NB4 (cell line): ENCODE measurements around the gene HPCAL1.

ENCODE experiments used
- CTCF ChIP-seq: IDR thresholded peaks from one replicate; pipeline ENCODE4 v1.5.1; 2012; ENCODE audit warnings: low read depth, low read length
- POLR2A ChIP-seq: IDR thresholded peaks from 2 replicates; pipeline ENCODE4 v1.6.1; 2011; ENCODE audit warnings: mild to moderate bottlenecking; ENCODE audit not compliant: insufficient read length; ENCODE audit errors: extremely low read depth

- TF ChIP-seq CTCF (no peak), POLR2A (no peak)
Measured at GRCh38 chr2:10257500-10258147, 45.1 kb upstream of the HPCAL1 start.
